HG03520 (cell line): ENCODE results near the gene CSRNP3.

Source experiments
- ATAC-seq: cut with Tn5 transposase; IDR thresholded peaks from one replicate; pipeline ENCODE4 v1.9.1; 2021; ENCODE audit warnings: mild to moderate bottlenecking, moderate library complexity; ENCODE audit not compliant: unreplicated experiment

Gene CSRNP3, protein sequence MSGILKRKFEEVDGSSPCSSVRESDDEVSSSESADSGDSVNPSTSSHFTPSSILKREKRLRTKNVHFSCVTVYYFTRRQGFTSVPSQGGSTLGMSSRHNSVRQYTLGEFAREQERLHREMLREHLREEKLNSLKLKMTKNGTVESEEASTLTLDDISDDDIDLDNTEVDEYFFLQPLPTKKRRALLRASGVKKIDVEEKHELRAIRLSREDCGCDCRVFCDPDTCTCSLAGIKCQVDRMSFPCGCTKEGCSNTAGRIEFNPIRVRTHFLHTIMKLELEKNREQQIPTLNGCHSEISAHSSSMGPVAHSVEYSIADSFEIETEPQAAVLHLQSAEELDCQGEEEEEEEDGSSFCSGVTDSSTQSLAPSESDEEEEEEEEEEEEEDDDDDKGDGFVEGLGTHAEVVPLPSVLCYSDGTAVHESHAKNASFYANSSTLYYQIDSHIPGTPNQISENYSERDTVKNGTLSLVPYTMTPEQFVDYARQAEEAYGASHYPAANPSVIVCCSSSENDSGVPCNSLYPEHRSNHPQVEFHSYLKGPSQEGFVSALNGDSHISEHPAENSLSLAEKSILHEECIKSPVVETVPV

DNA sequence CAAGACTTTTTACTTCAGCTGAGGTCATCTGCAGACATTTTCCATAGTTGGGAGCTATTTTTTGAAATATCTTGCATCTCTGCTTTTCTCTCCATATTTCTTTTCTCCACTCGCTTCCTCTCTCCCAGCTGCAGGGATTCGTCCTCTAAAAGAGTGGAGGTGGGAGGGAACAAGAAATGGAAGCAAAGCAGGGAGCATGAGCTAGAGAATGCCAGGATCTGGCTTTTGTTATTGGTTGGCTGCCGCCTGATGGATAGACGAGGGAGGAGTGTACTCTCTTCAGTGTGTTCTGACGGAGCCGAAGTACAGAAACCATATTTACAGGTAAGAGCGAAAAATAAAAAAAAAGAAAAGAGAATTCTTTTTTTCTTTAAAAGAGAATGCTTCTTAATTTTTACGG lies at the start of gene CSRNP3:
Gene CSRNP3, plus strand, starts transcription at position 282 of the 400 bp plus-strand sequence. CDS start 125,368 bp downstream, outside the sequence.
- ATAC-seq, result no peak

DNA sequence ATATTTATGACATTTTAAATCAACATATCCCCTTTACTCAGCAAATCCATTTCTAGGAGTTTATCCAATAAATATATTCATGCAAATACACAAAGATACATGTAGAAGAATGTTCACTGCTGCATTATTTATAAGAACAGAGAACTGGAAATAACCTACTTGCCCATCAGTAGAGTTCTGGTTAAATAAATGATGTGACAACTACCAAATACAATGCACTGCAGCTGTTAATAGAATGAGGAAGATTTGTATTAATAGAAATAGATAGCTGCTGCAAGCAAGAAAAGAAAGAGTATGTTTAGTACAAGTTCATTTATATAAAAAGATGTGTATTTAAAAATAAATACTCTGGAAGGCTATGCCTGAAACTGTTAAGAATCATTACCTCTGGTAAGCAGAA lies 49.3 kb upstream of the CSRNP3 start:
- no peak for ATAC-seq

DNA sequence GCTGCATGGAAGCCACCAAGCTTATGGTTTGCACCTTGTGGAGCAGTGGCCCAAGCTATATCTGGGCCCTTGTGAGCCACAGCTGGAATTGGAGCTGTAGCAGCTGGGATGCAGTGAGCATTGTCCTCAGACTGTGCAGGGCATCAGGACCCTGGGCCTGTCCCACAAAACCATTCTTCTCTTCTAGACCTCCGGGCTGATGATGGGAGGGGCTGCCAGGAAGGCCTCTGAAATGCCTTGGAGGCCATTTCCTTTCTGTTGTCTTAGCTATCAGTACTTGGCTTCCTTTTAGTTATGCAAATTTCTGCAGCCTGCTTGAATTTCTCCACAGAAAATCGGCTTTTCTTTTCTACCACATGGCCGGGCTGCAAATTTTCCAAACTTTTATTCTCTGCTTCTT lies 46.4 kb upstream of the CSRNP3 start:
- no peak for ATAC-seq

DNA sequence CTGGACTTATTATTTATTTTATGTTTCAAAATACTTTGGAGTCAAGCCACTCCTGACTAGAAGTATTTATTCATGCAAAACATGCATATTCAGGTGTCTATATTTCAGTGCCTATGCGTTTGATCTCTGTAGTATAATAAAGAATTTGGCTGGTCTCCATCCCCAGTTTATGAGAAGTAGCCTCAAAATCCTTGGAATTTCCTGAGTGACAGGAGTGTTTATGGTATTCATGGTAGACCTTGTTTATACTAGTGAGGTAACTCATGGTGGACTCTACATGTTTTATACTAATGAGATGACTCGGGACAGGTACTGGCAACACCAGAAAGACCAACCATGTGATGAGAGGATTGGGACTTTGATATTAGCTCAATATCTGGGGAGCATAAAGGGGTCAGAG lies 43.9 kb upstream of the CSRNP3 start:
- ATAC-seq, result no peak

DNA sequence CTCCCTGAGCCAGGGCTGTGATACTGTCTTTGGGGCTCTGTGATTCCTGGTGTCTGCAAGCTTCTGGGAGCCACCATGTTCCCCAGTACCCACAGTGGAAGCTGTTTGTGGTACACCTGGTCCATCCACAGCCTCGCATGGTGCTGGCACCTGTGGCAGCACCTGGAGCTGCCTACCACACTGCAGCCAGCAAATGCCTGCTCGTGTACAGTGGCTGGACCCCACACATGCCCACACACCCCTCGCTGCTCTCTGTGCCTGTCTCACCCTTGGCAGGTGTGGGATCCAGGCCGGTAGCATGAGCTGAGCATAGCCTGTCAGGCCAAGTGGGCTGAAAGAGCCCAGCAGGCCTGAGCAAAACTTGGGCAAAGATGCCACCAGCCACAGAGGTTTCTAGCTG lies 41.8 kb upstream of the CSRNP3 start:
- no peak for ATAC-seq

DNA sequence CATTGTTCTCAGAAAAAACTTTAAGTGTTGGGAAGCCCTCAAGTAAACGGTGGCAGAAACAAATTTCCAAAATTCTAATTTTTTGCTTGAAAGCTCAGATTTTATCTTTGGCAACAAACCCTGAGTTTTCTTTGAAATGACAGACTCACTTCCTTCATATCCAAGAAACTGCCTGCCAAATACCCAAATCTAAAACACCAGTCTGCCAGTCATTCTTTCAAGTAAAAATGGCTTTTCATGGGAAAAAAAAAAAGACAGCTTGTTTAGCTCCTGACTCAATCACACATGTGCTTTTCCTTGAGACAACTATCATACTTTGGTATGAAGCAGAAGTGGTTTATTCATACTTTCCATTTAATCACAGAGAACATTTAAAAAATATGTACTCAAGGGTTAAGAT lies 40.6 kb upstream of the CSRNP3 start:
- no peak for ATAC-seq

DNA sequence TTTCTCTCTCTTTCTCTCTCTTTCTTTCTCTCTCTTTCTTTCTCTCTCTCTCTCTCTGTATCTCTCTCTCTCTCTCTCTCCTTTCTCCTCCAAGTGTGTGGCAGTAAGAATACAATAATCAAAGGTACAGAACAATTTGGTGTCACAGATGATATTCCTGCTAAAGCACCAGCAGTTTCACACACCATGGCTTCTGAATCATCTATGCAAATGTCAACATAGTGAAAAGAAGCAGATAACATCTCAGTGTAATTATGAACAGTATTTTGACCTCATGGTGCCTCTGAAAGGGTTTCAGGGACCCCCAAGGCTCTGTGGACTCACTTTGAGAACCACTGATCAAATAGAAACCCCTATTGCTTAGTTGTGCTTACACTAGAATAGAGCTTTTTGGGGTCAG lies 38.5 kb upstream of the CSRNP3 start:
- ATAC-seq, result no peak

DNA sequence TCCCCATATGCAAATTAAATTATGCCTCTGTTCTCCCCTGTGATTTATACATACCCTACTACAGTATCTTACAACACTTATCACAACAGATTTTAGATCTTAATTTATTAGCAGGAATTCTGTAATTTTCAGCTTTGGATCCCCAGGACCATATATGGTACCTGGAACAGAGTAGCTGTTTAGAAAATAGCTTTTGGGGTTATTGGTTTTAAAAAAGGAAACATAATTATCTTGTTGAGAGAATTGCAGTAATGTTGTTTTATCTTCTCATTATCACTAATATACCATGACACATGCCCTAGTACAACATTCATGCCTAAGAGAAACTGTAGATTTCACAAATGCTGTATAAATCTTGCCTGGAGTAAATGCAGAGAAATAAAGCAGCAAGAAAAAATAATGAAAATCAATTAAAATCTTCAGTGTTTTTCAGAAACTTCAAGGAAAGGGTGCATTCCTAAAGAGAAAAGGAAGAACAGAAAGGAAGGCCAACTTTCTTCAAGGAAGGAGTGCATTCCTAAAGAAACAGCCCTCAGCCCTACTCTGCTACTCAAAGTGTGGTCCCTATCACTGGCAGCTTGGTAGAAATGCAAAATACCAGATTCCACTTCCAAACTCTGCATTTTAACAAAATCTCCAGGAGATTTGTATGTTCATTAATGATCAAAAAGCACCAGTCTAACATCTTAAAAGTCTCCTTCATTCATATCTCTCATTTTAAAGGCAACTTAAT lies 37.1 kb upstream of the CSRNP3 start:
- ATAC-seq, result no peak

DNA sequence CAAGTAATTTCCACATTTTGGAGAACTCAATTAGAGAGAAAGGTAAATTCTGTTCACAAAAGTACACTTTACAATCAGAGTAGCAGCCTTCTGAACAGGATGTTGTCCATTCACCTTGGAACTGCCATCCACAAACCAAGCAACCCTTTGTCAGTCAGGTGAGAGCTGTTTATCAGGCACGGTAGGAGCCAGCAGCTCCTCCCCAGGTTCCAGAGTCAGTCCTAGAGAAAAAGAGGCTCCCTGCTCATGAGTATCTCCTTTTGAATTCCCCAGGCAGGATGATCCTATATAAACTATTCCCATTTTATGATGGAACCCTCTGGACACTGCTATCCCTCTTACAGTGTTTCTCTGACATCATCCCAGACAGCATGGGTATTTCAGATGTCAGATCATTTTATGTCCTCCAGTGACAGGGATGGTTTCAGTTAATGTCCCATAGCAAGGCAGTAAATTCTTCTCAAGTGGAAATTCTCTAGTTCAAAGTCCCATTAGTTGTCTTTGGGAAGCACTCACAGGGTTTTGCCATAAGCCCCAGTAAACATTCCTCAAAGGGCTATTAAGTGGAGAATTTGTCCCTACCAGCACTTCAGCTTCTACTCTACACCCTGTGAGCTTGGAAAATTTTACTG lies 34.5 kb upstream of the CSRNP3 start:
- no peak for ATAC-seq

DNA sequence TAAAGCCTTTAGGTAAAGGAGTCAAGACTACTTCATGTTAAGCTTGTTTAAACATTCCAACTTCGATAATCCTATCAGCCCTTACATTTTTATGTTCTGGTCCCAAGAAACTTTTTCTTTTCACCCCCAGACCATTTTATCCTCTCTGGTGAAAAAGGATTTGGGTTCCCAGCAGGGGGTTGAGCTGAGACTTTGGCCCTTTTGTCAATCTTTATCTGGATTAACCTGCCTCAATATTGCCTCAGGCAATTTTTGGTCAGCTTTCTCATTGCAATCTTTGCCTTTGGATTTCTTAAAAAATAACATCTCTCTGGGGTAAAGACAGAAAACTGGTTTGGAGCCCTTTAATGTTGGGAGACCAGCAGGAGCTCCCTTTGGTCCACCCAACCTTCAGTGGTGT lies 33.9 kb upstream of the CSRNP3 start:
- ATAC-seq, result no peak

DNA sequence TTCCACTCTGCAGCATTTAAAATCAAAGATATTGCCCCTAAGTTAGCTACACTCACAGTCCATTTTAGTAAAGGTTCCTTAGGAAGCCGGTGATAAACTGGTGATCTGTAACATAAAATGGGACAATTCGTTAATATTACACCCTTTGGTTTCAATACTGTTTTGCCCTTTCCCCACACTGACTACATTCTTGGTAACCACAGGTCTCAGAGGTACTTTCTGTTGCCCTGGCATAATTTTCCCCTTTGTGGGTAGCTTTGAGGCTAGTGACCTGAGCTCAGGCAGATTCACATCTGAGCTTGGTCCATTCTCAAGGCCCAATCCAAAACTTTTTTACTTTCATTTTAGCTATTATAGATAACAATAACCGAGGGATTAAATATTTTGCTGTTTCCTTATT lies 32.9 kb upstream of the CSRNP3 start:
- ATAC-seq, result no peak

DNA sequence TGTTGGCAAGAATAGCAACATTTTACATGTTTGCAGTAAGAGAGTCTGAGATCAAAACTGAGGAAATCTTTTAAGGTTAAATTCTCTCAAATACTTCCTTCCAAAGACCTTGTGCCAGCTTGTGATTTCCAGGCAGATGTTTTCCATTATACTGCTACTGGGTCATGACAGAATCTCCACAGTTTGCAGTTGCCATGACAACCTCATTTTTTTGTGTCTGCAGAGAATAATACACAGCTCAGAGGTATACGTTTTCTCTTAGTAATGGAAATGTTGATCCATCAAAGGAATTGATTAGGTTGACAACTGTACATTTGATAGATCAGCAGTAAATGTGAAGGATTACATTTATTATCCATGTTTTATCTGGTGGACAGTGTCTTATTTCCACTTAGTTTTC lies 29.1 kb upstream of the CSRNP3 start:
- ATAC-seq, result no peak

DNA sequence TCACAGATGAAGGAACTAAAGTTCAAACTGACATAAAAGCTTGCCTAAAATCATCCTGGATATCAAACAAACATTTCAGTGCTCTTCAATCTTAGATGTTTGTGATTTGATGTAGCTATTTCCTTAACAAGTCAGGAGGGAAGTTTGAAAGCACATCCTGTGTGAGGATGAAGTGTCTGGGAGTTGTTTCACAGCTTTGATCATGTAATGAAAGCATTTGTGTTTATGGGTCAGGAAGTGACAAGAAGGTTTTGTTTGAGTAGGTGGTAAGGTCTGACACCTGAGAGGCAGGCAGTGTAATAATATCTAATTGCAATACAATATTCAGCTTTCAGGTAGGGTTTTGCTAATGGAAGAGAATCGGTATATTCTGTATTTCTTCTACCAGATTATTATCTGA lies 26.0 kb upstream of the CSRNP3 start:
- no peak for ATAC-seq

DNA sequence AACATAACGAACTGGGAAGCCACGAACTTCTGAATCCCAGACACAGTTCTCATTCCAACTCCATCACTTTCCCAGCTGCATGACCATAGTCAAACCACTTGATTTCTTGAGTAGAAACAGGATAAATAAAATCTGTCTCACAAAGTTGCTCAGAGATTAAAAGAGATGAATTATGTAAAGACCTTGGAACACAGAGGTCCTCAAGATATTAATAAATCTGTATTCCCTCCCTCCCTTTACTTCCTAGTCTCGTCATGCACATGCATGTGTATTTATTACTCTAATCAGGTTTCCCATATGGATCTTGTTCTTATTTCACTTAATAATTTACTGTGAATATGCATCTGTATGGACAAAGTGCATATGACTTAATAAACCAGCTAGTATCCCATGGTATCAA lies 21.1 kb upstream of the CSRNP3 start:
- no peak for ATAC-seq

DNA sequence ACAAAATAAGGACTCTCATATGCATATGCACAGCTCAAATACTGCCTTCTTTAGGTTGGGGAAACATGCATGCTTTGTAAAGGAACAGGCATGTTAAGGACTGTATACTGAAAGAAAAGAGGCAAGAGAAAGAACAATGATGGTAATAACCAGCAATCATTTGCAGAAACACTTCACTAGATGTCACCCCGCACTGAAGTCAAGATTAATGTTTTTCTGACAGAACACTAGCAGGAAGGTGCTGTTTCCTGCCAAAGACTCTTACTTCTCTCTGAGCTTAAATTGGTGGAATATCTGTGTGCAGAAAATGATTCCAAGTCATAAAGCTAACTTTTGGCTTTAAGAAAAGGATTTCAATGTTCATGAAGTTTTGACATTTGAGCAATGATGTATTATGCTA lies 19.3 kb upstream of the CSRNP3 start:
- no peak for ATAC-seq

DNA sequence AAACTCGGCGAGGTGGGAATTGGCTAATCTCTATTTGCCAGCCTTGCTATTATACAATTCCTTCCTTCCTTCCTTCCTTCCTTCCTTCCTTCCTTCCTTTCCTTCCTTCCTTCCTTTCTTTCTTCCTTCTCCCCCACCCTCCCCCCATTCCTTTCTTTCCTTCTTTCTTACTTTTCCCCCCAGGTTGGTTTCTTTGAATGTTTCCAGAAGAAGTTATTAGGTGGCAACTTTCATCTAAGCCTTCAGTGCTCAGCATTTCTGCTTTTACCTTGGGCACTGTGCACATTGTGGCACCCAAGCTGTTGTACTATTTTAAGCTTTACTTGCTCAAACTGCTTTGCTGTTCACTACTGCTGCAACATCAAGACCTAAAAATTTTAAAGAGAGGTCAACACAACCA lies 17.2 kb upstream of the CSRNP3 start:
- ATAC-seq, result no peak

DNA sequence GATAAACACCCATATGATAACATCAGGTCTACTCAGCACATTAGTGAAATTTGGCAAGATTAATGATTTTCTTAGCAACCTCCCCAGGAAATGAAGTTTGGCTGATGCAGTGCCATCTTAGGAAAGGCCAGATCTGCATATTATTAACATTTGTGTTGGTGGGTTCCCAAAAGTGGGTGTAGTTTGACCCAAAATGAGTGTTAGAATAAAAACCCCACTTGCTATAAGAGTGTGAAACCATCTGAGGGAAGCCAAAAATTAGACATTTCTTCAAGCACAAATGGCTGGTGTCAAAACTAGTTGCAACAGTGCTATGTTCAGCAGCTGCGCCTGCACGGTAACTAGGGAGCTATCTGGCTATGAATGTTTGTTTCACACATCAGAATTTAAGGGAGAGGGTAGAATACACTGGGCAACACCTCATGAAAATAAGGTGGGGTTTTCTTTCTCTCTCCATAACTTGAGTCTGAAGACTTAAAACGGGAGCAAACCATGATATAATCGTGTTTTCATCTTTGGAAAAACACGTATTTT lies 15.9 kb upstream of the CSRNP3 start:
- no peak for ATAC-seq

DNA sequence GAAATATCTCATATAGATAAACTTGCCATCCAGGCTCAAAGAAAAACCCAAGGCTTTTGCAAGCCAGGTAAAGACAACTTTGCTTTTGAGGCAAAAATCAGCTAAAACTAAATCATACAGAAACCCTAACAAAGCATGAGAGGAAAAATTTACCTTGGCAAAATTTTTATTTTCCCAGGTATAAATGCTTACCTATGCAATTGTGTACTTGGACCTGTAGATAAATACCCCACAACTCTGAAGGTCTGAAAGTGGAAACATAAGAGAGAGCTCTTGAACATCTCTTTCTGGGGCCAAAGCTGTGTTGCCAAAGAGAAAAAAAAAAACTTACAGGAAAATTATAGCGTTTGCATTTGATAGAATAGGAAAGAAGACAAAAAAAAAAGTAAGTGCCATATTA lies 14.6 kb upstream of the CSRNP3 start:
- no peak for ATAC-seq

DNA sequence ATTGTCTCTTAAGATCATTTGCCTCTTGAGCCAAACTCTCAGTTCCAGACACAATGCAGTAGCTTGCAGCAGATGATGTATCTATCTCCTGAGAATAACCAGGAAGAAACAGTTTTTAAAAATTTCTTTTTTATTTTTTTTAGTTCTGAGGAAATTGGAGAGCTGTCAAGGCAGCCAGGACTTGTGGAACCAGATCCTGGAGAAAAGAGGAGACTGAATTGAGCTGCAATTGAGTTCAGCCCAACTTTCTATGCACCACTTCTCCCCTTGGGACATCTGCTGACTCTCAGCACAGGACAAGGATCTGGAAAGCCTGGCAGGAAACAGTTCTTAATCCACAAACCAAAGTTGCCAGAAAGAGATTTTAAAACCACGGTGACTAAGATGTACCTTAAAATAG lies 13.5 kb upstream of the CSRNP3 start:
- ATAC-seq, result no peak

DNA sequence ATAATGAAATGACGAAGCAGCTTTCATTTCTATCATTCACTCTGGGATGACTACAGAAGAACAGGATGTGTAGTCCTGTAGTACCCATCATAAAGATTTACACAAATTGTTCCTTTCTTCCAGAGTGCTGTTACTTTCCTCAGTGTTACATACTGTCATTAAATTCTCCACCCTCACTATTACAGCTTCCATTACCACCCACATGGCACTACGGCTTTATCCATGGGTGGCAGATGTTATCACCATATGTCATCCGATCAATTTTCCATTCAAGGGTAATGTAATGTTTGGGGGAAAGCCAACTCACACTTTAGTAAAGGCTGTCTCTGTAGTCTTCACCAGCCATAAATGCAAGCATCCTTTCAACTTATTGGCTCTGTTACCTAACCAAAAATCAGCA lies 7.1 kb upstream of the CSRNP3 start:
- no peak for ATAC-seq

DNA sequence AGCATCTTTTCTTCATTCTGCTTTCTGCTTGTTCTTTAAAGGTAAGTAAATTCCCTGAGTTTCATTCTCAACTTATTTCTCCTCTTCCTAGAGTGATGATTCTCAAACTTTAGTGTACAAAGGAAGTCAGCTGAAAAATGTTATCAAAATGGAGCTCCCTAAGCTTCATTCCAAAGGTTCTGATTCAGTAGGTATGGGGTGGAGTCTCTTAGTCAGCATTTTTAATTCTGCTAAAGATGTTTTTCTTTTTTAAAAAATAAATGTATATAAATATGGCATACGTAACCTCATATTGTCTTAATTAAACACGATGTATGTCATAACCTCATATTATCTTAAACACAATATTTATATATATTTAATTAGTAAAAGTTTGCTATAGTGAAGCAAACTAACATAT lies 3.1 kb upstream of the CSRNP3 start:
- no peak for ATAC-seq
